ENCODE data around the gene DACT2. TPM values are rescaled to one million over a fixed set of nuclear protein-coding genes. Genes with fewer than 3 reads are reported as not detected.

The DACT2 gene
- polyA plus RNA-seq, 1 experiment = not detected

GRCh38 chr6:168286116-168286515, 33.5 kb downstream of the DACT2 start:
- no peak overlapping the region for H3K4me3 ChIP-seq (ENCODE audit: low read depth, low read length)
- CTCF ChIA-PET = no interaction called here
- H3K27ac ChIP-seq (ENCODE audit: low read depth, low read length) = no peak overlapping the region
- POLR2A ChIA-PET = no interaction called here
- peaks cover 64% of the 10 kb centered on the region for H3K9me3 ChIP-seq (ENCODE audit: control insufficient read depth, insufficient read depth, low read length)
- H3K27me3 ChIP-seq (ENCODE audit: control insufficient read depth, insufficient read depth, low read length) = no peaks in the 10 kb centered on the region
- TF ChIP-seq CTCF (IDR thresholded peaks at IDR 0.05; ENCODE audit: low read depth, low read length) = no peak
- no peak for DNase-seq (ENCODE audit: low read depth, low spot score)

GRCh38 chr6:168285456-168285855, 34.1 kb downstream of the DACT2 start:
- ChIA-PET CTCF (no interaction called here), POLR2A (no interaction called here)
- no peak for DNase-seq (ENCODE audit: low read depth, low spot score)
- no peak overlapping the region for H3K4me3 ChIP-seq (ENCODE audit: low read depth, low read length)
- H3K27me3 ChIP-seq (ENCODE audit: control insufficient read depth, insufficient read depth, low read length) = no peaks in the 10 kb centered on the region
- TF ChIP-seq CTCF (IDR thresholded peaks at IDR 0.05; ENCODE audit: low read depth, low read length) = no peak
- no peak overlapping the region for H3K27ac ChIP-seq (ENCODE audit: low read depth, low read length)
- peaks cover 68% of the 10 kb centered on the region for H3K9me3 ChIP-seq (ENCODE audit: control insufficient read depth, insufficient read depth, low read length)

- ChIA-PET CTCF (no interaction called here), POLR2A (no interaction called here)
- peaks cover 71% of the 10 kb centered on the region for H3K9me3 ChIP-seq (ENCODE audit: control insufficient read depth, insufficient read depth, low read length)
- H3K4me3 ChIP-seq (ENCODE audit: low read depth, low read length) = no peak overlapping the region
- no peak for TF ChIP-seq CTCF (IDR thresholded peaks at IDR 0.05; ENCODE audit: low read depth, low read length)
- no peaks in the 10 kb centered on the region for H3K27me3 ChIP-seq (ENCODE audit: control insufficient read depth, insufficient read depth, low read length)
- no peak overlapping the region for H3K27ac ChIP-seq (ENCODE audit: low read depth, low read length)
- DNase-seq (ENCODE audit: low read depth, low spot score) = no peak
Observed at GRCh38 chr6:168284187-168284586, 35.4 kb downstream of the DACT2 start.

- Histone ChIP-seq H3K27me3 (ENCODE audit: control insufficient read depth, insufficient read depth, low read length) (no peaks in the 10 kb centered on the region), H3K9me3 (ENCODE audit: control insufficient read depth, insufficient read depth, low read length) (peaks cover 71% of the 10 kb centered on the region), H3K27ac (ENCODE audit: low read depth, low read length) (no peak overlapping the region), H3K4me3 (ENCODE audit: low read depth, low read length) (no peak overlapping the region)
- DNase-seq (ENCODE audit: low read depth, low spot score) = no peak
- POLR2A ChIA-PET = no interaction called here
- TF ChIP-seq CTCF (IDR thresholded peaks at IDR 0.05; ENCODE audit: low read depth, low read length) = no peak
- CTCF ChIA-PET = no interaction called here
Observed at GRCh38 chr6:168283686-168284025, 35.9 kb downstream of the DACT2 start.

GRCh38 chr6:168282985-168283685, 36.4 kb downstream of the DACT2 start:
- POLR2A ChIA-PET = no interaction called here
- Histone ChIP-seq H3K4me3 (ENCODE audit: low read depth, low read length) (no peak overlapping the region), H3K27me3 (ENCODE audit: control insufficient read depth, insufficient read depth, low read length) (no peaks in the 10 kb centered on the region), H3K27ac (ENCODE audit: low read depth, low read length) (no peak overlapping the region), H3K9me3 (ENCODE audit: control insufficient read depth, insufficient read depth, low read length) (peaks cover 75% of the 10 kb centered on the region)
- no peak for TF ChIP-seq CTCF (IDR thresholded peaks at IDR 0.05; ENCODE audit: low read depth, low read length)
- no peak for DNase-seq (ENCODE audit: low read depth, low spot score)
- CTCF ChIA-PET = no interaction called here

Measured in AG04450 (cell line).